ENCODE data around the gene COL11A1. TPM values are rescaled to one million over a fixed set of nuclear protein-coding genes. Genes with fewer than 3 reads are reported as not detected.

Gene COL11A1
- total and polyA plus RNA-seq, 12 donors, result 0.27 to 61.9 (median 2.5) TPM

DNA sequence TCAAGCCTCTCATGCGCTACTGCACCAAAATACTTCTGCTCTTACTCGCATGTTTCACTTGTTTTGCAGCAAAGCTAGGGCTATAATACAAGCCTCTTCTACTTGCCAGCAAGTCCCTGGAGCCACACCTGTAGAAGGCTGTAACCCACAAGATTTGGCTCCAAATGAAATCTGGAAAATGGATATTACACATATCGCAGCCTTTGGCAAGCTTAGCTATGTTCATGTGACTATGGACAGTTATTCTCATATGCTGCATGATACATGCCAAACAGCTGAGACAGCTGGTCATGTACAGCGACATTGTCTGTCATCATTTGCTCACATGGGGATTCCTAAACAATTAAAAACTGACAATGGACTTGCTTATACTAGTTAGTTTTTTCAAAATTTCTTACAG lies 270.3 kb downstream of the COL11A1 start:
- intact Hi-C loops (cut with DNase I), result no loop called here
- Histone ChIP-seq H3K9me3 (replicated peaks in 1 of 3) (no peaks in the 10 kb centered on the region), H3K36me3 (replicated peaks in 1 of 2) (no peaks in the 10 kb centered on the region), H3K27ac (no peak overlapping the region), H3K4me3 (no peak overlapping the region), H3K27me3 (no peaks in the 10 kb centered on the region), H3K4me1 (replicated peaks in 1 of 2) (no peaks in the 10 kb centered on the region)
- no peak for DNase-seq
- TF ChIP-seq CTCF (IDR thresholded peaks at IDR 0.05) (no peak), POLR2A (IDR thresholded peaks at IDR 0.05) (no peak)
- WGBS, 4 donors, result 84 to 92% (median 88%) methylated on average over 4 of the region's 4 CpGs

DNA sequence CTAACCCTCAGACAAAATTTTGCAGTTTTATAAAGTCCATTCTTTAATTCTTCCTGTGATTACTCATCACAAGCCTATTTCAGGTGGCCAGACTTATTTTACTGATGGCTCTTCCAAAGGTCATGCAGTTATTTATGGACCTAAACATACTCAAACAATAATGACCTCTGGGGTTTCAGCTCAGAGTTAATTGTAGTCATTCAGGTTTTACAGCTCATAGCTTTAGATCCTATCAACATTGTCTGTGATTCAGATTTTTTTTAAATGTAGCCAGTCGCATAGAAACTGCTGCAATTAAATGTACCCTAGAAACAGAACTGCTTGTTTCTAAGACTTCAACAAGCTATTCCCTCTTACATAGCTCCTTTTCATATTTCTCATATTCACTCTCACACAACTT lies 270.8 kb downstream of the COL11A1 start:
- 43 to 76% (median 70%) methylated on average over 1 of the region's 1 CpG for WGBS, 4 donors
- DNase-seq, result no peak
- no peaks in the 10 kb centered on the region for H3K27me3 ChIP-seq
- no peak overlapping the region for H3K4me3 ChIP-seq
- intact Hi-C loops (cut with DNase I), result no loop called here
- no peak overlapping the region for H3K27ac ChIP-seq
- H3K4me1 ChIP-seq (replicated peaks in 1 of 2), result no peaks in the 10 kb centered on the region
- no peaks in the 10 kb centered on the region for H3K9me3 ChIP-seq (replicated peaks in 1 of 3)
- no peaks in the 10 kb centered on the region for H3K36me3 ChIP-seq (replicated peaks in 1 of 2)
- TF ChIP-seq CTCF (IDR thresholded peaks at IDR 0.05) (no peak), POLR2A (IDR thresholded peaks at IDR 0.05) (no peak)

- TF ChIP-seq POLR2A (IDR thresholded peaks at IDR 0.05) (no peak), CTCF (IDR thresholded peaks at IDR 0.05) (no peak)
- WGBS, 4 donors, result 70 to 77% (median 73%) methylated on average over 2 of the region's 2 CpGs
- no peaks in the 10 kb centered on the region for H3K27me3 ChIP-seq
- no peak for DNase-seq
- intact Hi-C loops (cut with DNase I), result no loop called here
- H3K36me3 ChIP-seq (replicated peaks in 1 of 2), result no peaks in the 10 kb centered on the region
- H3K9me3 ChIP-seq (replicated peaks in 1 of 3), result no peaks in the 10 kb centered on the region
- no peak overlapping the region for H3K27ac ChIP-seq
- H3K4me3 ChIP-seq, result no peak overlapping the region
- H3K4me1 ChIP-seq (replicated peaks in 1 of 2), result no peaks in the 10 kb centered on the region
Measured at GRCh38 chr1:102836991-102837390, 271.3 kb downstream of the COL11A1 start.

DNA sequence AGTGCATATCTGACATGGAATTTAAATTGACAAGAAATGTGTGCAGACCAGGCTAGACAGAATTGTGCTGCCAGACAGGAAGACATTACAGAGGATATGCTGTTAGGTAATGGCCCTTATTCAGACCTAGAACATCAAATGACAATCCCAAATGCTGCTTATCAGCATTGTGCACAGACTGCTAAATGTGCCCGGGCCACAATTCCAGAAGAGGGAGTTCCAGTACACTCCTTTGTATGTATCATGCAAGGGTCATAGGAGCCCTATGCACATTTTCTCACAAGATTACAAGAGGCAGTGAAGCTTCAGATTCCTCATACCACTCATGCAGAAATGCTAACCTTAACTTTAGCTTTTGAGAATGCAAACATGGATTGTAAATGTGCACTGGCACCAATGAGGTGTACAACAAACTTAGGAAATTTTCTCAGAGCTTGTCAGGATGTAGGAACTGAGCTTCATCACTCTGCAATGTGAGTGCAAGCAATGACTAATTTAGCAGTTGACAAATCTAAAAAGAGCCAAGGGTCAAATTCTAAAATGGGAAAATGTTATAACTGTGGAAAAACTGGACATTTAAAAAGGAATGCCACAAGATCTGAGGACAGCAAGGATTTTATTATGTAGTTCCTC lies 273.5 kb downstream of the COL11A1 start:
- Histone ChIP-seq H3K27ac (no peak overlapping the region), H3K27me3 (no peaks in the 10 kb centered on the region), H3K9me3 (replicated peaks in 1 of 3) (no peaks in the 10 kb centered on the region), H3K4me3 (no peak overlapping the region), H3K4me1 (replicated peaks in 1 of 2) (no peaks in the 10 kb centered on the region), H3K36me3 (replicated peaks in 1 of 2) (no peaks in the 10 kb centered on the region)
- TF ChIP-seq POLR2A (IDR thresholded peaks at IDR 0.05) (no peak), CTCF (IDR thresholded peaks at IDR 0.05) (no peak)
- 88 to 92% (median 89%) methylated on average over 1 of the region's 1 CpG for WGBS, 4 donors
- intact Hi-C loops (cut with DNase I), result no loop called here
- no peak for DNase-seq

Measured in adrenal gland (tissue), 12 donors.